ENCODE data around the gene FIBCD1. TPM values are rescaled to one million over a fixed set of nuclear protein-coding genes. Genes with fewer than 3 reads are reported as not detected.
A peak's percentile ranks its signal among the peaks of the same experiment; 100 is the strongest.

Gene FIBCD1
- total RNA-seq, 1 donor, result 0.27 TPM

DNA sequence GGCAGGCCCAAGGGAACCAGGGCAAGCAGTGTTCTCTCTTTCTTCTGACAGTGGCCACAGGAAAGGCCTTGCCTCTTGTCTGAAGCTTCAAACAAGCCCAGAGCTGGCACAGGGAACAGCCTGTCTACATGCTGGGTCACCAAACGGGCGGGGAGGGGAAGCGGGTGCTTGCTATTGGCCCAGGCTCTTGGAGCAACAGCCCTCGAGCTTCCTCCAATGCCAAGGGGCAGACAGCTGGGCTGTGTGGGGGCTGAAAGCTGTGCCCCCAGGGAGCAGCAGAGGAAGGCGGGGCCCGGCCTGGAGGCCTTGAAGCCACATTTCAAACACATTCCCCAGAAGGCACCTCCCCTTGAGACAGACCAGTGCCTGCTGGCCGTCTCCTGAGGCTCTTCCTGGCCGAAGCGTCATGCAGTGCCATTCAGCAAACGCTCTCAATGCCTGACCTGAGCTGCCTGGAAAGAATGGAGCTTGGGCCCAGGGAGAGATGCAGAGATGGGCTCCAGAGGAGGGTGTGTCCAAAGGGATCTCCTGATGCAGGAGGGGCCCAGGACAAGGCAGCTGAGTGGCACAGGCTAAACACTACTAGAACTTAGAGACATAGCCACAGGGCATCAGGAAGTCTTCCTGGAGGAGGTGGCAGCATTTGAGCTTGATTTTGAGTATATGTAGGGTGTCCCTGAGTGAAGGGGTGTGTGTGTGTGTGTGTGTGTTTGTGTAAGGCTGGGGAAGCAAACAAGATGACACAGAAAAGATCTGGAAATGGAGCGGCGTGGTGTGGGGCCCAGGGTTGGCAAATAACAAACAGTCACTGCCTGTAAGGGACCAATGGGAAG, 2.5 kb downstream of the FIBCD1 start:
- peak; percentile 56 for DNase-seq (ENCODE audit: low read depth)
- TF ChIP-seq, protein P1, sequence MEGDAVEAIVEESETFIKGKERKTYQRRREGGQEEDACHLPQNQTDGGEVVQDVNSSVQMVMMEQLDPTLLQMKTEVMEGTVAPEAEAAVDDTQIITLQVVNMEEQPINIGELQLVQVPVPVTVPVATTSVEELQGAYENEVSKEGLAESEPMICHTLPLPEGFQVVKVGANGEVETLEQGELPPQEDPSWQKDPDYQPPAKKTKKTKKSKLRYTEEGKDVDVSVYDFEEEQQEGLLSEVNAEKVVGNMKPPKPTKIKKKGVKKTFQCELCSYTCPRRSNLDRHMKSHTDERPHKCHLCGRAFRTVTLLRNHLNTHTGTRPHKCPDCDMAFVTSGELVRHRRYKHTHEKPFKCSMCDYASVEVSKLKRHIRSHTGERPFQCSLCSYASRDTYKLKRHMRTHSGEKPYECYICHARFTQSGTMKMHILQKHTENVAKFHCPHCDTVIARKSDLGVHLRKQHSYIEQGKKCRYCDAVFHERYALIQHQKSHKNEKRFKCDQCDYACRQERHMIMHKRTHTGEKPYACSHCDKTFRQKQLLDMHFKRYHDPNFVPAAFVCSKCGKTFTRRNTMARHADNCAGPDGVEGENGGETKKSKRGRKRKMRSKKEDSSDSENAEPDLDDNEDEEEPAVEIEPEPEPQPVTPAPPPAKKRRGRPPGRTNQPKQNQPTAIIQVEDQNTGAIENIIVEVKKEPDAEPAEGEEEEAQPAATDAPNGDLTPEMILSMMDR (IDR thresholded peaks at IDR 0.05; ENCODE audit: insufficient read depth, low read length), result no peak
- H3K4me3 ChIP-seq (ENCODE audit: low read depth, low read length), result no peak overlapping the region

DNA sequence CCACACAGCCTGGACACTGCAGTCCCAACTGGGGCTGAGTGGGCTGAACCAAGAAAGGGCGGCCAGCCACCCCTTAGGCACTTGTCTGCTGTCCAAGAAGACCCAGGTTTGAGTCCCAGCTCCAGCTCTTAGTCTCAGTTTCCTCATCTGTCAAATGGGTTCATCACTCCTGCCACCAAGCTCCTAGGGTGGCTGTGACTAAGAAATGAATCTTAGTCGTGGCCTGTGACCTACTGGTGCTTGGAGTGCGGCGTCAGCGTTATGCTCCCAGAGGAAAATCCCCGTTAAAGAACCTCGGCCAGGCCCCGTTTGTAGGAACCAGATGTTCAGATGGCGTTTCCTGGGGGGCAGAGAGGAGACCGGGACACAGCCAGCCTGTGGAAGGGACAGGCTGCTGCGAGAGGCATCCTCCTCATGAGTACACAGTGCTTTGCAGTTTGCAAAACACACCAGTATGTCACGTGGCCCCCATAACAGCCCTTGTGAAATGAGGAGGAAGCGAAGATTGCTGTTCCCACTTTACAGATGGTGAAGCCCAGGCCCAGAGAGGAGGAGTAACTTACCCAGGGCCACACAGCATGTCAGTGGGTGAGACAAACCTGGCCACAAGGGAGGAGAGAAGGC, 3.3 kb downstream of the FIBCD1 start:
- H3K4me3 ChIP-seq (ENCODE audit: low read depth, low read length), result no peak overlapping the region
- TF ChIP-seq, protein P1 (IDR thresholded peaks at IDR 0.05; ENCODE audit: insufficient read depth, low read length), result no peak
- DNase-seq (ENCODE audit: low read depth), result no peak

DNA sequence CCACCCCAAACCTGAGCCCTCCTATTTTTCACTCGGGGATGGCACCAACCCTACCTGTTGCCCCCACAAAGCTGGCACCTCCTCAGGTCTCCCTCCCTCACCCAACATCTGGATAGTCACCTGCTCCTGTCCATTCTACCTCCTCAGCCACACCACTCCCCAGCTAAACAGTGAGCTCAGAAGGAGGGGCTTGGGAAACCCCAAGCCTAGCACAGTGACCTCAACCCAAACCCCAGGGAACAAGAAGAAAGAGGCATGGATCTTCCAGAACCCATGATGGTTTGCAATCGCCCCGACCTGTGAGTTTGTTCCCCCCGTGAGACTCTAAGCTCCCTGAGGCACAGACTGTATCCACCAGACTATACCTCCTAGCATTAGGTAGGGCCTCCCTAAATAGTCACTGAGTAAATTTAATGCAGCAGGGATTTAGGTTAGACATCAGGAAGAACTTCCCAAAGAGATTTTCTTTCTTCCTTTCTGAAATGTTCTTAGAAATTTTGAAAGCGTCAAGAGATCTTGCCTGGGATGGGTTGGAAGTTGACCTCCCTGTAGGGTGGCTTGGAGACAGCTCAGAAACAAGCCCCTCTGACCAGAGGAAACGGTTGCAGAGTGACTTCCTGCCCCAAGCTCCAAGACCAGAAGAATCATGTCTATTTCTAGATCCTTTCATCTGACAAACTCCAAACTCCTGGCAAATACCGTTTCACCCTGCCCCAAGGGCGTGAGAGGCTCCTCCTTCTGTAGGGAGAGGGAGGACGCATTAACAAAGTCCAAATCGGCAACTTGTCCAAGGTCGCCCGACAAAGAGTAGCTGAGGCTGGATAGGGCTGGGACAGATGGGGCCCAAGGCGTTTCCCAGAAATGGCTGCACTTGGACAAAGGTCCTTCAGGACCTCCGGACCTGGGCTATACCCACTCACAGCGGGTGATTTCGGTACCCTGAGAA, 4.1 kb downstream of the FIBCD1 start:
- H3K4me3 ChIP-seq (ENCODE audit: low read depth, low read length), result no peak overlapping the region
- TF ChIP-seq, protein P1 (IDR thresholded peaks at IDR 0.05; ENCODE audit: insufficient read depth, low read length), result no peak
- no peak for DNase-seq (ENCODE audit: low read depth)

DNA sequence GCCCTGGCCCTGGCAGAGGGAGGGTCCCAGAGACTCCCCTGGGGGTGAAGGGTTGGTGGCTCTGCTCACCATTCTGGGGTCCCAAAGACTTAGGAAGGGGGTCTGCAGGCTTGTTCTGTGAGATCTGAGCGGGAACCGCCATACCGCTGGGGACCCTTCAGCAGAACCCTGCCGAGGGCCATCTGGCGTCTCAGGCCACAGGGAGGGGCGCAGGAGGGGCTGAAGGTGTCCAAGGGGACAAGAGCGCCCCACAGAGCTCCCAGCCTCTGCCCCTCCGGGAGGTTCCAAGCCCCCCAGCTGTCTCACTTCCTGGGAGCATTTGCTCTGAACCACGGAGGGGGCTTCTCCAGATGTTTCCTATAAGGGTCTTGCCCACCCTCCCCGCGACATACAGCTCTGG, 4.8 kb downstream of the FIBCD1 start:
- TF ChIP-seq, protein P1 (IDR thresholded peaks at IDR 0.05; ENCODE audit: insufficient read depth, low read length), result no peak
- no peak for DNase-seq (ENCODE audit: low read depth)
- H3K4me3 ChIP-seq (ENCODE audit: low read depth, low read length), result no peak overlapping the region

DNA sequence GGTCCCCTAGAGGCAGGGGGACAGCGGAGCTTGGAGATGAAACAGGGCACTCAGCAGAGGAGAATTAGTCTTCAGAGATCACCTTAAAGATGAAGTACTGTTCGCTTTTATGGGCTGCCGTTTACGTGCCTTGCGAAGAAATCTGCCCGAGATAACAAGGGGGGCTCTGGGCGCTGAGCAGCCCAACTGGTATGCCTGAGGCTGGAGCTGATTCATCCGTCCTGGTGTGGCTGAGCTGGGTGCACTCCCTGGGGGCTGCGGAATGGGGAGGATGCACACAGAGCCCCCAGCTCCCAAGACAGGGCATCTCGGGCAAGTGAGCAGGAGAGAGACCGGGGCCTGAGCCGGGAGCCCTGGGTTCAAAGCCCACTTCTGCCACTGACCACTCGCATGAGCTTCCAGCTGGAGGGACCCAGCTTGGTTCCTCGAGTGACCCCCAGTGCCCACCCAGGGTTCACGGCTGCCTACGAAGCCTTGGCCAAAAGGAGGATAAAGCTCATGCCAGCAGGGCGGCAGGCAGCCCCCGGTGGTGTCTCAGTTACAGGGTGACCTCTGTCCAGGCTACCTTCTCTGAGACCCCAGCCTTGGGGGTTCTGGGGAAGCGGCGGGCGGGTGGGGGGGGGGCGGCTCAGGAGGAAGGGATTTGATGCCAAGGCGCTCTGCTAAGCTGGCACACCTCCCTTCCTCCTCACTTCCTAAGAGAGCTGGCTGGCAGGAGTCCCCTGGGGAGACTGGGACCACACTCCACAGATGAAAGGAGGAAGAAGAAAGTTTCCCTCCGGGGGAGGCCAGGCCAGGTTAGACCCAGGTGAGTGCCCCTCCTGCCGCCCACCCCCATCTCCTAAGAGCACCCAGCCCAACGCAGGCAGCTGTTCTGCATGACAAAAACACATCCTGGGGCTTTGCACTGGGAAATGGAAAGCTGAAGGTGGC, 5.7 kb downstream of the FIBCD1 start:
- peak; percentile 71 for DNase-seq (ENCODE audit: low read depth)
- H3K4me3 ChIP-seq (ENCODE audit: low read depth, low read length), result no peak overlapping the region
- TF ChIP-seq, protein P1 (IDR thresholded peaks at IDR 0.05; ENCODE audit: insufficient read depth, low read length), result no peak
